Psoas muscle (tissue), 8 donors: ENCODE data around the gene KRTAP11-1. TPM values are rescaled to one million over a fixed set of nuclear protein-coding genes. Genes with fewer than 3 reads are reported as not detected.

Source experiments
- ATAC-seq, 4 donors: fragments of 200-7000 bp; cut with Tn5 transposase; one replicate each; pipeline ENCODE4 v1.9.1; 2020; ENCODE audit warnings: moderate library complexity in 3 of 4, mild to moderate bottlenecking in 2 of 4
- DNase-seq, 2 donors: peaks; one replicate each; pipeline ENCODE4 v3.0.0-alpha.2; 2020
- H3K27ac ChIP-seq: fragments of 200-600 bp; one replicate; pipeline ENCODE4 v1.8.0; 2022
- H3K27me3 ChIP-seq, 3 donors: fragments of 200-600 bp in 1 of 3; one replicate each; pipeline versions ENCODE4 v1.6.1 to v1.8.0; 2013 to 2022; ENCODE audit warnings: low read length in 2 of 3, mild to moderate bottlenecking in 2 of 3, moderate library complexity in 1 of 3; ENCODE audit not compliant: insufficient read depth in 3 of 3
- H3K36me3 ChIP-seq, 2 donors: fragments of 200-600 bp in 1 of 2; one replicate each; pipeline versions ENCODE4 v1.6.1 to v1.8.0; 2013 to 2022; ENCODE audit warnings: low read depth in 1 of 2, mild to moderate bottlenecking in 1 of 2, moderate library complexity in 1 of 2; ENCODE audit not compliant: insufficient read depth in 1 of 2
- H3K4me1 ChIP-seq: fragments of 200-600 bp; one replicate; pipeline ENCODE4 v1.8.0; 2022
- H3K4me3 ChIP-seq: fragments of 200-600 bp; one replicate; pipeline ENCODE4 v1.8.0; 2022; ENCODE audit warnings: mild to moderate bottlenecking
- H3K9me3 ChIP-seq: fragments of 200-600 bp; one replicate; pipeline ENCODE4 v1.8.0; 2022
- WGBS, 3 donors: extraction: QIAGEN DNeasy Blood & Tissue Kit; methylation state at CpG; one replicate each; pipeline versions ENCODE4 v1.1.6 to v1.1.7; 2013; 5-methylcytosine and 5-hydroxymethylcytosine counted together
- intact Hi-C, 2 donors: fragments of 100-400 bp; cut with DNase I; formaldehyde crosslinking; loops; one replicate each; pipeline versions ENCODE4 v1.11.0 to v1.14.2; 2022
- polyA plus RNA-seq, 3 donors: library from polyadenylated mRNA; stranded (reverse); fragments of 200-250 nt; gene quantifications; one replicate each; pipeline ENCODE4 v1.2.3, GENCODE V29; 2013
- total RNA-seq, 4 donors: library from RNA; stranded (reverse); fragmentation: NEBNext Ultra II Directional in 2 of 4; extraction: Animal tissue kit (Norgen Biotek cat#: 25700) in 2 of 4; gene quantifications; one replicate each; pipeline versions ENCODE4 v1.2.1 to v1.2.4, GENCODE V29; 2021 to 2023
- TF ChIP-seq, protein P1 (sequence below): fragments of 200-600 bp; IDR thresholded peaks from one replicate; pipeline ENCODE4 v1.8.0; 2022; ENCODE audit warnings: antibody characterized with exemption
- donor health status: healthy with polysubstance abuse.
- donor health status: DM: no; HTN: no; CAD: no; lungs with moderate emphysema.
- donor health status: Bipolar disorder and iron deficiency.
- donor health status: healthy.
- donor health status: DM: yes; HTN: yes; CAD: no.
- donor health status: DM: no; HTN: no; CAD: no.
- donor health status: DM: no; HTN: no; CAD: no.
- donor health status: DM: yes; HTN: yes; CAD: no.

KRTAP11-1 gene
- total and polyA plus RNA-seq, 7 donors: not detected

DNA sequence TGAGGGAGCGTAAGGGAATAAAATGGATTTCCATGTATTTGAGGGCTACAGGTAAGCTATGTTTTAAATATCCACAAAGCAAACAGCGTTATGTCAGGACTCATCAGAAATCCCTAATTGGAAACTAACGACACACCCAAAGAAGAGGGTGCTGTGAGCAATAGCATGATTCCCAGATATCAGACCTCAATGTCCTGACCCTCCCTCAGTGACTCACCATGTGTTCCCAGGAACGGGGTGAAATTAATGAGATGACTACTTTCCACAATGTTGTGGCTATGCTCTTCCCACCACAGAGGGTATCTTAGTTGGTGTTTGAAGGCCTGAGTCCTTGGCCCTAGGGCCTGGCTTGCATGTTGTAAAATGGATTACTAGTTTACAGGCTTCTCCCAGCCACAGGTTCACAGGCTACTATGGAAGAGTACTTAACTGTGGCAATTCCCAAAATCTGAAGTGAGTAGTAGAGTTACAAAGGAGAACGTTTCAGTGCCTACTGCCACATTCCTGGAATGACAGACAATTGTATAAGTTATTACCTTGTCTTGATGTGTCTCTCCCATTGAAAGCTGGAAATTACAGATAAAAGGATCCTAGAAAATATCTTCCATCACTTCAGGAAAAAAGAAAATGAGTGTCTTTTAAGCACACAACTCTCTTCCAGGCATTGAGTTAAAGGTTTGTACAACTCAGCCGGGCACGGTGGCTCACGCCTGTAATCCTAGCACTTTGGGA is 1.7 kb upstream of the KRTAP11-1 start:
- no peak overlapping the region for H3K27ac ChIP-seq
- intact Hi-C loops: no loop called here

DNA sequence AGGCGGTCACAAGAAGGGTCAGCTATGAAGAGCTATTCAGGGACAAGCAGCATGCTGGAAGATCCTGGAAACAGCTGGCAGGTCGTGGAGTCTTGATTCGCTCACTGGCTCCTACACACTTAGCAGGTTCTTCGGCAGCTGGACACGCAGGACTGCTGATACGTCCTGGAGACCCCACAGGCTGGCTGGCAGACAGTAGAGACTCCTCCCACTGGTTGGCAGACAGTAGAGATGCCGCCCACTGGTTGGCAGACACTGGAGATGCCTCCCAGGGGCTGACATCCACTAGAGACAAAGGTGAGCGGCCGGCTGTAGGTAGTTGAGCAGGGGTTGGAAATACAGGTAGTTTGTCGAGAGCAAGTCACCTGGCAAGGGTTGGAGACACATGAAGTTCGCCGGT is 466 bp downstream of the KRTAP11-1 start:
- no peaks in the 10 kb centered on the region for H3K36me3 ChIP-seq
- TF ChIP-seq, protein P1, sequence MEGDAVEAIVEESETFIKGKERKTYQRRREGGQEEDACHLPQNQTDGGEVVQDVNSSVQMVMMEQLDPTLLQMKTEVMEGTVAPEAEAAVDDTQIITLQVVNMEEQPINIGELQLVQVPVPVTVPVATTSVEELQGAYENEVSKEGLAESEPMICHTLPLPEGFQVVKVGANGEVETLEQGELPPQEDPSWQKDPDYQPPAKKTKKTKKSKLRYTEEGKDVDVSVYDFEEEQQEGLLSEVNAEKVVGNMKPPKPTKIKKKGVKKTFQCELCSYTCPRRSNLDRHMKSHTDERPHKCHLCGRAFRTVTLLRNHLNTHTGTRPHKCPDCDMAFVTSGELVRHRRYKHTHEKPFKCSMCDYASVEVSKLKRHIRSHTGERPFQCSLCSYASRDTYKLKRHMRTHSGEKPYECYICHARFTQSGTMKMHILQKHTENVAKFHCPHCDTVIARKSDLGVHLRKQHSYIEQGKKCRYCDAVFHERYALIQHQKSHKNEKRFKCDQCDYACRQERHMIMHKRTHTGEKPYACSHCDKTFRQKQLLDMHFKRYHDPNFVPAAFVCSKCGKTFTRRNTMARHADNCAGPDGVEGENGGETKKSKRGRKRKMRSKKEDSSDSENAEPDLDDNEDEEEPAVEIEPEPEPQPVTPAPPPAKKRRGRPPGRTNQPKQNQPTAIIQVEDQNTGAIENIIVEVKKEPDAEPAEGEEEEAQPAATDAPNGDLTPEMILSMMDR: no peak
- no peak overlapping the region for H3K4me3 ChIP-seq
- no peak for ATAC-seq
- no peaks in the 10 kb centered on the region for H3K27me3 ChIP-seq
- H3K9me3 ChIP-seq: no peaks in the 10 kb centered on the region
- DNase-seq: no peak
- intact Hi-C loops: no loop called here
- H3K4me1 ChIP-seq: no peaks in the 10 kb centered on the region
- no peak overlapping the region for H3K27ac ChIP-seq
- 74 to 76% (median 75%) methylated on average over 12 of the region's 12 CpGs for whole genome bisulfite sequencing, 3 donors

More for the DNA sequence above, 1.7 kb upstream of the KRTAP11-1 start:
- Histone ChIP-seq H3K36me3 (no peaks in the 10 kb centered on the region), H3K9me3 (no peaks in the 10 kb centered on the region), H3K4me3 (no peak overlapping the region), H3K27me3 (no peaks in the 10 kb centered on the region), H3K4me1 (no peaks in the 10 kb centered on the region)
- DNase-seq (no peak), ATAC-seq (no peak)
- TF ChIP-seq, protein P1: no peak
- 84 to 85% (median 84%) methylated on average over 8 of the region's 8 CpGs for WGBS, 3 donors

DNA sequence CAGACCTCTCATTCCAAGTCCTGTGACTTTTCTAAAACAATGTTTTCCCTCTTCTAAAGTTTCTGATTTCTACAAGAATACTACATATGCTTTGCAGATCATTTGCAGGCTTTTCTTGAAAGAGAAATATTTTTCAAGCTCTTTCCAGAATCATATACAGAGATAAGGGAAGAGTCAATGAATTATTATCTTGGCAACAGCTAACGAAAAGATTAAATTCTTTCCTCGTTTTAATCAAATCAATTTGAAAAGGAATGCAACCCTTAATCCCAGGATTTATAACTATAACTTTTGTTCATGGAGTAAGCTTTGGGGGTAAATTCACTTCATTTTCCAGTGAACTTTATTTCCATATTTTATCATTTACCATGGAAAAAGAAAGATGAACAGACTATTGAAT is 6.9 kb downstream of the KRTAP11-1 start:
- Histone ChIP-seq H3K36me3 (no peaks in the 10 kb centered on the region), H3K27me3 (no peaks in the 10 kb centered on the region), H3K4me1 (no peaks in the 10 kb centered on the region), H3K27ac (no peak overlapping the region), H3K4me3 (no peak overlapping the region), H3K9me3 (no peaks in the 10 kb centered on the region)
- ATAC-seq (no peak), DNase-seq (no peak)
- intact Hi-C loops: no loop called here
- TF ChIP-seq, protein P1: no peak
- 55 to 64% (median 61%) methylated on average over 2 of the region's 2 CpGs for WGBS, 3 donors

DNA sequence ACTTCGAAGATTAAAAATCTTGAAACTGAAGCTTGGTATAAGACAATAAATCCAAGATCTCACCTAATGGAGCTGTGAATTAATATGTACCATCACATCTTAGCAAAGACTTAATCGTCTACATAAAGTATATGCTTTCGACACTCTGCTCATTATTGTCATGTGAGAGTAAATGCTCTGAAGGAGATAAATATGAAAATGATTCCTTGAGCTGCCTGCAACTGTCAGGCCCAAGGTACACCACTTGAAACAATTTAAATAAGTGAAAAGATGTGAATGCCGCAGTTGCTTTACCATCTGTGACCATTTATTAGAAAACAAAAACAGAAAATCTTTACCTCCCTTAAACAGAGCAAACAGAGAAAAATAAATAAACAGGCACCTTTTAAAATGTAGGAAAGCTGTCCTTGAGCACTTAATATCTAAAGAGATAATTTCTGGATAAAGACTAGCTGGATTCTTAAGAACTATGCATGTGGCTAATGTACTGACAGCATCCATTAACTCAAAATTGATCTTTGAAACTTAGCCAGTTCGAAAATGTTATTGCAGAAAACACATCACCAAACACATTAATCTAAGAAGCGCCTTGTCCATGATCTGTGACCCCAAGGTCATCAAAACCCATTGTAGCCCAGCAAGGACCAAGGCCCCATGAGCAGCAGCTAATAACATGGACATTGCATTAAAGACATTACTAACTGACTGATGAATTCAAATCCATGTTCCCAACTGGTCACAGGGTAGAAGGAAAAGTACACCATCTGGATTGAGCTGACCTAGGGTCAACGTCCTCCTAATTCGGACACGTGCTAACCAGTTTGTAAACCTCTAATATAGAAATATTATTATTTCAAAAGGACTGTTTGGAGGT is 33.5 kb downstream of the KRTAP11-1 start:
- no peak for ATAC-seq
- Histone ChIP-seq H3K9me3 (no peaks in the 10 kb centered on the region), H3K36me3 (no peaks in the 10 kb centered on the region), H3K4me1 (no peaks in the 10 kb centered on the region), H3K4me3 (no peak overlapping the region), H3K27me3 (no peaks in the 10 kb centered on the region), H3K27ac (no peak overlapping the region)
- TF ChIP-seq, protein P1: no peak
- DNase-seq: no peak
- WGBS, 3 donors: 59 to 72% (median 65%) methylated on average over 9 of the region's 9 CpGs
- intact Hi-C loops: no loop called here
